GM12878 (cell line): ENCODE data around the gene BCCIP. TPM values are rescaled to one million over a fixed set of nuclear protein-coding genes. Genes with fewer than 3 reads are reported as not detected.

Experiments
- BCLAF1 ChIP-seq: fragments of 450-650 bp; IDR thresholded peaks from 2 replicates; pipeline ENCODE4 v1.6.1; 2017; ENCODE audit warnings: antibody characterized with exemption, mild to moderate bottlenecking, moderate library complexity
- CUX1 ChIP-seq: IDR thresholded peaks from 2 replicates; pipeline ENCODE4 v1.6.1; 2012; ENCODE audit warnings: improper control_type of control experiment, low read depth, low read length; ENCODE audit not compliant: insufficient replicate concordance
- GABPA ChIP-seq: IDR thresholded peaks from 2 replicates; pipeline ENCODE4 v1.6.1; 2014; ENCODE audit warnings: antibody characterized with exemption, low read depth, mild to moderate bottlenecking, inconsistent platforms
- REST ChIP-seq: IDR thresholded peaks from 2 replicates; pipeline ENCODE4 v1.6.1; 2012; ENCODE audit warnings: mild to moderate bottlenecking, low read depth, low read length
- SMARCA5 ChIP-seq: fragments of 450-650 bp; IDR thresholded peaks from 2 replicates; pipeline ENCODE4 v1.6.1; 2017; ENCODE audit warnings: mild to moderate bottlenecking
- ZNF592 ChIP-seq: fragments of 450-650 bp; IDR thresholded peaks from 2 replicates; pipeline ENCODE4 v1.6.1; 2017; ENCODE audit warnings: mild to moderate bottlenecking, moderate library complexity
- ZNF687 ChIP-seq: fragments of 450-650 bp; IDR thresholded peaks from 2 replicates; pipeline ENCODE4 v1.6.1; 2017; ENCODE audit warnings: mild to moderate bottlenecking, moderate library complexity
- polyA plus RNA-seq, 11 experiments: library from polyadenylated mRNA; depleted of rRNA in 4 of 11; unstranded in 6 of 11; stranded (reverse) in 5 of 11; fragments of >200 nt; fragmentation: Nextera tagmentation in 4 of 11; fragmentation: Illumina TruSeq in 1 of 11; extraction: Ambion mirVana in 4 of 11; extraction: Trizol in 1 of 11; gene quantifications; 1 replicate in 1 of 11; 2 replicates in 10 of 11; pipeline versions ENCODE4 v1.2.1 to v1.2.3, GENCODE V29; 2011 to 2016; ENCODE audit warnings: inconsistent platforms in 2 of 11, missing spikeins in 2 of 11, low read depth in 1 of 11
- total RNA-seq, 4 experiments: library from RNA; depleted of rRNA in 3 of 4; stranded (reverse); fragments of >200 nt in 3 of 4; fragmentation: Illumina TruSeq in 1 of 4; extraction: Trizol in 1 of 4; gene quantifications; 2 replicates each; pipeline versions ENCODE4 v1.2.1 to v1.2.3, GENCODE V29; 2013 to 2021

The BCCIP gene
- total and polyA plus RNA-seq, 10 of the 15 experiments (the other 5 are each of a cell fraction or from before 2014, with no cell fraction given): 61.2 to 225 (median 127) TPM

GRCh38 chr10:125883211-125883610 lies 59.9 kb downstream of the BCCIP start (continued):
- TF ChIP-seq BCLAF1 (no peak), GABPA (no peak), REST (no peak), ZNF687 (no peak), CUX1 (no peak), ZNF592 (no peak), SMARCA5 (no peak)
